Stimulated activated CD8-positive, alpha-beta memory T cell treated with anti-CD3 and anti-CD28 coated beads, Interleukin-15, amount 100 ng/mL, for 24 hours (primary cell): Measurements from ENCODE around the gene C6orf89.

ENCODE experiments used
- DNase-seq: peaks from one replicate; pipeline ENCODE4 v3.0.0-alpha.2; 2020; ENCODE audit warnings: low read depth

C6orf89 gene

DNA sequence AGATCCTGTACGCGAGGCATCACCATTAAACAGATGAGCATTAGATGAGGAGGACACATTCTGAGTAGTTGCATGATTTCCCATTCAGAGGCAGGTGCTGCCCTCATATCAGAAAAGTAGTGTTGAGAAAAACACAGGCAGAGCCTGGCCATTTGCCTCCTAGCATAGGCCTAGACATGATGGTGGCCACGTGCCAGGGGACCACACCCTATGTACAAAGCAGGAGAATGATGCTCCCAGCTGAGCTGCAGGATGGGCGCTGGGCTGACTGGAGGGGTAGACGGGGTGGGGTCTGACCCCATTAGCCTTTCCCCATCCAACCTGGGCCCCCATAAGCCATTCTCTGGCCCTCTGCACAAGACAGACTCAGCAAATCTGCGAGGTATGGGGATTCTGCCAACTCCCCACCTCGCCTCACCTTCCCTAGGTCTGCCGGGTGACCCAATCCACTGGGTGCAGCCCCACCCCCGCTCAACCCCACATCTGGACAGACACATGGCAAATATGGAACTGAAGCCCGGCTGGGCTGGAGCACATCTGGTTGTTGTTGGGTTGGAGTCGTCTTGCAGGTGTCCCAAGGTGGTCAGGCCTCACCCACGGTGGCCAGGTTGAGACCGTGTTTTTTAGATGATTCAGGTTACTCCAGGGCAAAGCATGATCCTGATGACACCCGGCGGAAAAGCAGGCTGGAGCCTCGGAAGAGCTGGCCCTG, 82.7 kb downstream of the C6orf89 start:
- DNase-seq, result no peak

DNA sequence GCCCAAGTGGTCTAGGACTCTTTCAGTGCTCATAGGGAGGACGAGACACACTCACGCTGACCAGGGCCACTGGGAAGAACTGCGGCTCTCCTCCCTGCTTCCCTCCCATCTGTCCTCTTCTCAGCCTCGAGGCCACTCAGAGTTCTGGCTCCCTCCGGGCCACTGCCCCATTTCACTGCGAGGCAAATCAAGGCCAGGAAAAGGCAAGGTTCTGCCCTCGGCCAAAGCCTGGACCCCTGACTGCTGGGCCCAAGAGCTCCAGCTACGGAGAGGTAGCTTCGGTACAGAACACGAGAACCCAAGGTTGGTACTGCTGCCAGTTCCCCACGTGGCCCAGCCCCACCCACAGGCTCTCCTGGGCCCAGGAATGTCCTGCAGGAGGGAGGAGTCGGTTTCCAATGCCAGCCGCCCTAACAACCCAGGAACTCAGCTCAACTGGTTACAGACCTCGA, 83.5 kb downstream of the C6orf89 start:
- DNase-seq, result no peak

- DNase-seq, result no peak
These were observed 84.5 kb downstream of the C6orf89 start for GRCh38 chr6:36969988-36970891.

GRCh38 chr6:36970892-36971842, 85.4 kb downstream of the C6orf89 start:
- DNase-seq, result no peak

GRCh38 chr6:36971921-36972673, 86.3 kb downstream of the C6orf89 start:
- no peak for DNase-seq

DNA sequence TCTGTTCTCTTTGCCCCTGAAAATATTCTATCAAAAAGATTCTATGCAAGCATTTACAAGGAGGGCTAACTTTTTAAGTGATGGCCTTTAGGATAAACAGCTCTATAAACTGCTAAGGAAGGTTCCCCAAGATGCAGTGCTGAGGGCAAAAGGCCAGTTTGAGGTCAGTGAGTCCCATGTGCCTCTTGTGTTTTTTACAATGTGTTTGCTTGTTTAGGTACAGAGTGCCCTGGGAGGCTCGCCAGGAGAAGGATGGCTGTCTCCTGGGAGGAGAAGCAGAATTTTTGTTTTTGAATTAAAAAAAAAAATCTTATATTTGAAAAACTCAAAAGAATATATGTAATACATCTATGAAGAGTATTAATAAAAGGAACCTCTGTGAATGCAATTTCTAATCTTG, 87.4 kb downstream of the C6orf89 start:
- no peak for DNase-seq

DNA sequence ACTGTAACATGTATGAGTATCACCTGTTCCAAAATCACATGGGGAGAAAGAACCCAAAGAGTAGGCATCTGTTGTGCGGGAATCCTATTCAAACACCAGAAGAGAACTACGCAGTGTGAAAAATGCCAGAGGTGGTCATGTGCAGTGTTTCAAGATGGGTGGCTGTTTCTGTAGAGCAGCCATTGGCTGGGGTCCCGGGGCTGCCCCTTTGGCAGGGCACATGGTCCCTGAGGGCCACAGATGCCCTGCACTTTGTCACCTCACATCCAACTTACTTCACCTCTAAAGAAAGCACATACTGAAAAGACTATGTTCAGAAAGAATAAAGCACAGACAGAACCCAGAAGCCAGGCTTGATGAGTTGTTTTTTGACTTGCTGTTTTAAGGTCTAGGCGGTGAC, 87.9 kb downstream of the C6orf89 start:
- no peak for DNase-seq

DNA sequence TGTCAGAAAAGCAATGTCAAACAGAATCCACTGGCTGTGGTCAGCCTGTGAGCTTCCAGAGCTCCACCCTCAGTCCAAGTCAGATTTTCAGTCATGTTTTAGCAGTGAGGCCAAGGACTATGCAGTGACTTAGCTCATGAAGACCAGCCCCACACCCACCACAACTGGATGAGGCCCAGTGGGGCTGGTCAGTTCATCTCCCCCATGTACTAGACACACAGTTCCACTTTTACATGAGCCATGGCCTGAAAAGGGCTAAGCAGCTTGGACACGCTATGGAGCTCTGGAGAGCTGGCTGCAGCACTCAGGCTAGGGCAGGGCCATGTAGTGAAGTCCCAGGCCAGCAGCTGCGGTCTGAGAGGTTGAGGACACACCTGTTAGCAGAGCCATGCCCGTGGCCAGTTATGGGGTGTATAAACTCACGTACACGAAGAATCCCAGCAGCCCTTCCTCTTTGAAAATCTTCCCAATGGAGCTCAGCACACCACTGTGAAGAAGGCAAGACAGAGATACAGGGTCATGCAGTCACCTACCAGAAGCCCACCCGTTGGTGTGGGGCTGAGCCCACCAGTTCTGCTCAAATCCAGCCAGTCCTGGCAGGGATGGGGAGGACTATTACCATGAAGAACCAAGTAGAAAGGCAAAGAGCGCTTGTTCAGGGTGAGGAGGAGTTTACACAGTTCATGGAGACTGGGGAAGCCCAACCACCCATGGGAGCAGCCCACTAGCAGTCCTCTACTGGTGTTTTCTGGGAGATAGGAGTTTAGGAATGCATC, 89.7 kb downstream of the C6orf89 start:
- DNase-seq, result no peak

GRCh38 chr6:36976007-36976264, 90.2 kb downstream of the C6orf89 start:
- DNase-seq, result no peak

DNA sequence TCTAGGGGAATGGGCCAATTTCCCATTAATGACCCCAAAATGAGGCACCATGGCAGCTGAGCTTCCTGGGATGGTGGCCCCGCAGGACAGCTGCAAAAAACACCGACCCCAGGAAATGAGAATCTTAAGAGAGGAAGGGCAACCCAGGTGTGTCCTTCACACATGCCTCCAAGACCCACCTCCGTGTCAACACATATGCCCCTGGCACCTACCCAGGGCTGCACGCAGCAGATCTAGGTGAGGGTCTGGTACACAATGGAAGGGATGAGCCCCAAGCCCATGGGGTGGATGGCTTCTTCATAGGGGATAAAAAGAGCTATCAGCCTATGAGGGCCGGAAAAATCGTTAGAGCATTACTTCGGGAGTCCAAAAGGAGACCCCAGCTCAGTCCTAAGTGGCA, 90.8 kb downstream of the C6orf89 start:
- DNase-seq, result no peak

DNA sequence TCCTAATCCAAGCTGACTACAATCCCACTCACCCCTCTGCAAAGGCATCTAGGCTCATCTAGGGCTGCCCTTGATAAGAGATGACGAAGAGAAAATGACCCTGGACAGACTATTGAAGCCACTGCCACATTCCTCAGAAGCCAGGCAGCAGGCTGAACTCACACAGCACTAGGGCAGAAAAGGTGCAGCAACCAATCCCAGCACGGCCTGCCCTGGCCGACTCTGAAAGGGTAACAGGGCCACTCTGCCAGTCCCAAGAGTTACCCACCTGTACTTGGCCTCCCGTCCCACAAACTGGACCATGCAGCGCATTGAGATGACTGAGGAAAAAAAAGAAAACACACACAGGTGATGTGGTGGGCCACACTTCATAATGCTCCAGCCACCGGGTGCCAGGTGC, 91.2 kb downstream of the C6orf89 start:
- DNase-seq, result no peak

DNA sequence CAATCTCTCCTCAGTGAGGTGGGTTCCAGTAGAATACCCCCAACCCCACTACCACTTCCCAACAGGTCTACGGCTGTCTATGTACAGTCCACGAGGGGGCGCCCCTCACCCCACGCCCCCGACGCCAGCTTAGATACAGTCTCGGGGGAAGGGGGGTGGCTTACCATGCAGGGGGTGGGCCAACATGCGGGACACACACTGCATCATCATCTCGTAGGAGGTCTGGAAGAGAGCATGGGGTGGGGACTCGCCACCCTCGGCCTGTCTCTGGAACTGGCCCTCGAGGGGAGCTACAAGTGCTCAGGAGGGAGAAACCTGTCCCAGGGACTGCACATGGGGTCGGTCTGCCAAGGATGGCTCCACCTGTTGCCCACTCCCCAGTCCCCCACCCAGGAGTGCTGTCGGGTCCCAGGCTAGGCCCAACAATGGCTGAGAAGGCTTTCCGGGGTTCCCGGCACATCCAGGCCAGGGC, 91.8 kb downstream of the C6orf89 start:
- DNase-seq, result no peak
